Skin epidermis (tissue), 12 donors: ENCODE data around the gene GPN1.
"Not testable (repeated sequence)": the region's sequence is repeated elsewhere in the genome, so short reads cannot be mapped to it uniquely, and the experiment has no call there.

ENCODE experiments used
- H3K27ac ChIP-seq, 21 experiments: fragments of 200-600 bp; sonication (generic) in 11 of 21; one replicate each; pipeline ENCODE4 v1.5.0; 2020; ENCODE audit warnings: mild to moderate bottlenecking in 3 of 21, inconsistent platforms in 2 of 21, moderate library complexity in 2 of 21
- H3K4me3 ChIP-seq, 7 experiments: fragments of 200-600 bp; sonication (generic) in 2 of 7; one replicate each; pipeline ENCODE4 v1.5.0; 2020; ENCODE audit warnings: inconsistent platforms in 2 of 7, mild to moderate bottlenecking in 2 of 7, moderate library complexity in 1 of 7

GPN1 gene

DNA sequence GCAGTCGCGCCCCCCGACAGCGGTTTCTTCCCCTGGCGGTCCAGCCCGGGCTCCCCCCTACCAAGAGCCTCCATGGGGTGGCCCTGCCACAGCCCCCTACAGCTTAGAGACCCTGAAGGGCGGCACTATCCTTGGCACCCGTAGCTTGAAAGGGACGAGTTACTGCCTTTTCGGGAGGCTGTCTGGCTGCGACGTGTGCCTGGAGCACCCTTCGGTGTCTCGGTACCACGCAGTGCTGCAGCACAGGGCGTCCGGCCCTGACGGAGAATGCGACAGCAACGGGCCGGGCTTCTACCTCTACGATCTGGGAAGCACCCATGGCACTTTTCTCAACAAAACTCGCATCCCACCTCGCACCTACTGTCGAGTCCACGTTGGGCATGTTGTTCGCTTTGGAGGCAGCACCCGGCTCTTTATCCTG lies 35.3 kb downstream of the GPN1 start:
- peak overlapping the region; percentile 23 to 96 (median 89) for H3K27ac ChIP-seq
- peak overlapping the region; percentile 61 to 93 (median 69) for H3K4me3 ChIP-seq

DNA sequence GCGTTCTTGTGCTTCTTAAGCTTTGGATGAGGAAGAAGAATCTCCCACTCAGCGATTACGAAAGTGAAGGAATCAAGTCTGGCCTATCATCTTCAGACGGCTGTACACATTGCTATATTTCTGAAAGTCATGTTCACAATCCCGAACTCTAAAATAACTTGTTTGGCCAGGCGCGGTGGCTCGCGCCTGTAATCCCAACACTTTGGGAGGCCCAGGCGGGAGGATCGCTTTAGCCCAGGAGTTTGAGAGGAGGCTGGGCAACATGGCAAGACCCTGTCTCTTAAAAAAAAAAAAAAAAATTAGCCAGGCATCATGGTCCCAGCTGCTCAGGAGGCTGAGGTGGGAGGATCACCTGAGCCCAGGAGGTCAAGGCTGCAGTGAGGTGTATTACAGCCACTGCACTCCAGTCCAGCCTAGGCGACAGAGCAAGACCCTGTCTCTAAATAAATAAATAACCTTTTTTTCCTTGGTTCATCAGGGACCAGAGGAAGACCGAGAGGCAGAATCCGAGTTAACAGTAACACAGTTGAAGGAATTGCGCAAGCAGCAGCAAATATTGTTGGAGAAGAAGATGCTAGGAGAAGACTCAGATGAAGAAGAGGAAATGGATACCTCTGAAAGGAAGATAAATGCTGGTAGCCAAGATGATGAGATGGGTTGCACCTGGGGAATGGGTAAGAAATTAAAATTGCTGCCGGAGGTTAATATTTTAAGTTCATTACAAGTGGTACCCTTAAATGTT lies 35.9 kb downstream of the GPN1 start:
- Histone ChIP-seq H3K4me3 (peak overlapping the region; percentile 61 to 93 (median 69)), H3K27ac (peak overlapping the region in 8 of 21 experiments; percentile 77 to 96 (median 92))

DNA sequence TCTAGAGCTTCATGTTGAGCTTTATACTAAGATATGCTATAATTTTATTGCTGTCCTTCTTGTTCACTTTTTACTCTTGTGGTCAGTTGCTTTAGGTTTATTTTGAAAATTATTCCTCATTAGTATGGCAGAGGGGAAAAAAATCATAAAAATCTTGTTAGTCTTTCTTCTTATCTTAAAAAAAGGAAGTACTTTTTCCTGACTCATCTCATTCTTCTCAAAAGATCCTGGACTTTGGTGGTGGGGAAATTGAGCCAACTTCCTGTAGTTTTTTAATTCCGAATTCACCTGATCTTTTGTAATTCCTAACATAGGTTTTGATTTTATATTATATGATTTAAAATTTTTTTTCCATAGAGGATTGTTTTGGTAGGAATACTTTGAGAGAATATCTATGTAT lies 38.6 kb downstream of the GPN1 start:
- Histone ChIP-seq H3K27ac (no peak overlapping the region), H3K4me3 (no peak overlapping the region)

DNA sequence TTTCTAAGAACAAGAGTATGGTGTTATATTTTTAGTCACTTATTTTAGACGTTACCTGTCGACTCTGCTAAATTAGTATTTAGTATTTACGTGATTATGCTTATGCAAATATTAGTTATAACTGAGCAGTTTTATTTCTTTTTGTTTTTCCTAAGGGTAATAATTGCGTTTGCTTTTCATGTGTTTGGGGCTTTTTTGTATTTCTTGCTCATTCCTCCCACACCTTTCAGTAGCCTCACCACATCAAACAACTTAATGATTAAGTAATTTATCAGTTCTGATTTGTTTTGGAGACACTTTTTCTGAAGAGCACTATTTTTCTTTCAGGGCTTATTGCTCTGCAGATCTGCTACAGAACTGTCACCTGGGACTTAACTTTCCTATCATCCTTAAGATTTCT lies 42.4 kb downstream of the GPN1 start:
- Histone ChIP-seq H3K27ac (no peak overlapping the region), H3K4me3 (no peak overlapping the region)

DNA sequence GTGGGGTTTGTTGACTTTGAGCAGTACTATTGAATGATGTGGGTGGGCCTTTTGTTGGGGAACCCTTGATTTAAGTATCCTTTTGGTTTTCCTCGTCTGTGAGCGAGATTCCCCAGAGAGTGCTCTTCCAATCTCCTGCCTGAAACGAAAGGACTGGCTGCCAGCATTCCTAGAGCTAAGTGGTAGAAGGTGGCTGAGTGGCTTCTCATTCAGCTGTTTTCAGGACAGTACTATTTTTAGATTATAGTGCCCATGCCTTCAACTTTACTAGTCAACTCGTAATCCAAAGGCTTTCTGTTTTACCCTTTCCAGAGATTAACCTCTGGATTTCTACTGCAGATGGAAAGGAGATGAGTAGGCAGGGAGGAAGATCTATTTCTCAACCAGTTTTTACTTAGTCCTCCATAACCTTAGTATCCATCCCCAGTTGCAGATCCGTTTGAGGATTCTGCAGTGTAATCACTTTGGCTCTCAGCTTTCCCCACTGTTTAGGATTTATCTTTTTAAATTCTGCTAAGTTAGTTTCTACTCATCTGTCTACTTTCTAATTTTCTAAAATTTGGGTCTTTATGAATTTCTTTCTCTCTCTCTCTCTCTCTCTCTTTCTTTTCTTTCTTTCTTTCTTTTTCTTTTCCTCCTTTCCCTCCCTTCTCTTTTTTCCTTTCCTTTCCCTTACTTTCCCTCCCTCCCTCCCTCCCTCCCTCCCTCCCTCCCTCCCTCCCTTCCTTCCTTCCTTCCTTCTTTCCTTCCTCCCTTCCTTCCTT lies 44.1 kb downstream of the GPN1 start:
- no peak overlapping the region for H3K4me3 ChIP-seq

DNA sequence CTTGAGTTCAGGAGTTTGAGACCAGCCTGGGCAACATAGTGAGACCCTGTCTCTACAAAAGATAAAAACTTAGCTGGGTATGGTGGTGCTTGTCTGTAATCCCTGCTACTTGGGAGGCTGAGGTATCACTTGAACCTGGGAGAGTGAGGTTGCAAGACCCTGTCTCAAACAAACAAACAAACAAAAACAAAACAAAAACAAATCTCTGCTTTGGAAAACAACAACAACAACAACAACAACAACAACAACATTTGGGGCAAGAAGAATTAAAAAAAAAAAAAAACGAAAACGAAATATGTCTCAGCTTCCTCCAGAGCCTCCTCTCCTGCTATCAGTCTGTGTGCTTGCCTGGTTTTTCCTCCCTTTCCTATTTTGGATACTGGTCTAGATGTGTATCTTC lies 51.7 kb downstream of the GPN1 start:
- peak overlapping the region in 5 of 21 experiments; percentile 47 to 75 (median 71) for H3K27ac ChIP-seq
- no peak overlapping the region for H3K4me3 ChIP-seq

More for the DNA sequence above, 44.1 kb downstream of the GPN1 start:
- H3K27ac ChIP-seq = no peak overlapping the region

DNA sequence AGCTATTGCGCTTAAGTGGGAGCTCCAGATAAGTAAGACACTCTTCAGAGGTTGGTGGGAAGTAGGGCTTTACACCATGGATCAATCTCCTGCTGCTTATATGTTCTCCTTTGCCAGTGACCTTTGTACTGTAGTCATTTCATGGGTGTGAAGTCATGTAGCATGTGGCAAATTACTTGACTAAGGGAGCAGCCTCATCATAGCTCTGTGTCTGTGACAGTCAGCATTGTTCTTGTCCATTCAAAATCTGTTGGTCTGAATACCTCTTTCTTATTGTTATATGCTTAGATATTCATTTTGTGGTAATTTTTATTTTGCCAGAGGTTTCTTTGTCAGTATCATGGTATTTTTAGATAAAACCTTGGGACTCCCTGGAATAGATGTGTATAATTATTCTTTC lies 53.0 kb downstream of the GPN1 start:
- peak overlapping the region in 12 of 21 experiments; percentile 5 to 75 (median 42) for H3K27ac ChIP-seq
- H3K4me3 ChIP-seq = no peak overlapping the region

DNA sequence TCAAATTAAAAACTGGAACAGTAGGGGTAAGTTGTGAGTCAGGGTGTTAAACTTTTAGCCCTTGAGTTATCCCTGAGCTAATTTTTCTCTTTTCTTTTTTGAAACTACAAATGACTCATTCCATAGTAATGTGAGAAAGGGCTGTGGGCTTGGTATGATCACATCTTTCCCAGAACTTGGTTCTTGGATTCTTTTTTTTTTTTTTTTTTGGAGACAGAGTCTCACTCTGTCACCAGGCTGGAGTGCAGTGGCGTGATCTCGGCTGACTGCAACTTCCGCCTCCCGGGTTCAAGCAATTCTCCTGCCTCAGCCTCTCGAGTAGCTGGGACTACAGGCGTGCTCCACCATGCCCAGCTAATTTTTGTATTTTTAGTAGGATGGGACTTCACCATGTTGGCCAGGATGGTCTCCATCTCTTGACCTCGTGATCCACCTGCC lies 53.5 kb downstream of the GPN1 start:
- peak overlapping the region in 11 of 21 experiments; percentile 5 to 75 (median 65) for H3K27ac ChIP-seq
- H3K4me3 ChIP-seq = not testable (repeated sequence)

DNA sequence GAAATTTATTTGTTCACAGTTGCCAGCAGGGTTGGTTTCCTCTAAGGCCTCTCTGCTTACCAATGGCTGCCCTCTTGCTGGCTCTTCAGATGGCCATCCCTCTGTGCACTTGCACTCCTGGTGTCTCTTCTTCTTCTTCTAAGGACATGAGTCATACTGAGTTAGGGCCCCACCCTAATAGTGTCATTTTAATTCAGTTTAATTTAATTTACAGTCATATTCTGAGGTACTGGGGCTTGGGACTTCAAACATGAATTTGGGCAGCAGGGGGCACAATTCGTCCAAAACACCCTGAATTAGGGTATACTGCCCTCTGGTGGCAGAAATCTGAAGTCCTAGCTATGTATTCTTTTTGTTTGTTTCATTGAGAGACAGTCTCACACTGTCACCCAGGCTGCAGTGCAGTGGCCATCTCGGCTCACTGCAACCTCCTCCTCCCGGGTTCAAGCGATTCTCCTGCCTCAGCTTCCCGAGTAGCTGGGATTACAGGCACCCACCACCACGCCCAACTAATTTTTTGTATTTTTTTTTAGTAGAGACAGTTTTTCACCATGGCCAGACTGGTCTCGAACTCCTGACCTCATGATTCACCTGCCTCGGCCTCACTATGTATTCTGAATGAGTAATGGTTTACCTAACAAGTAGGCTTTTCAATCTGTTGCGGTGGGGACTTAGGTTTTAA lies 54.7 kb downstream of the GPN1 start:
- no peak overlapping the region for H3K4me3 ChIP-seq
- H3K27ac ChIP-seq = peak overlapping the region in 12 of 21 experiments; percentile 0 to 75 (median 52)

DNA sequence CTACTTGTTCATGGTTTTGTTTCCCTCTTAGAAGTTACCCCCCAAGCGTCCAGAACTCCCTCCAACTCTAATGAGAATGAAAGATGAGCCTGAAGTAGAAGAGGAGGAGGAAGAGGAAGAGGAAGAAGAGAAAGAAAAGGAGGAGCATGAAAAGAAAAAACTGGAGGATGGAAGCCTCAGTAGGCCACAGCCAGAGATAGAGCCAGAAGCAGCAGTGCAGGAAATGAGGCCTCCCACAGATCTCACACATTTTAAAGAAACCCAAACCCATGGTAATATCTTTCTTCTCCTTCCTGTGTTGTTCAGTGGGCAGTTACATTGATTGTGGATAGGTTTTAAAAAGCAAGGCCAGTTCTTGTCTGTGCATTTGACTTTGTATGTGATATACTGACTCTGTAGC lies 56.2 kb downstream of the GPN1 start:
- peak overlapping the region in 6 of 21 experiments; percentile 22 to 70 (median 46) for H3K27ac ChIP-seq
- not testable (repeated sequence) for H3K4me3 ChIP-seq

DNA sequence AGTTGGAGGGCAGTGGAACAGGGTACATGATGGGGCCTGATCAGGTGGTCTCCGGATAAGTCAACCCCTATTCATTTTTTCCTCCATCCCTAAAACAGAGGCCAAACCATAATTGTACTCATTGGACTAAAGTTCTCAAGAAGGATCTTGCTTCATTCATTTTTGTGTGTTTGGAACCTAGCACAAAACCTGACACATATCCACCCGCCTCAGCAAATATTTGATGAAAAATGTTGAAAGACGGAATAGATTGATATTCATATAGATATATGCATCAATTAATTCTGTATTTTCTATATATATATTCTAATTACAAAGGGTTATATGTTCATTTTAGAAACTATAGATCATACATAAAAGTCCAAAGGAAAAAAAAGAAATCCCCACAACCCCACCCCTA lies 56.7 kb downstream of the GPN1 start:
- H3K27ac ChIP-seq = peak overlapping the region in 5 of 21 experiments; percentile 25 to 70 (median 38)
- H3K4me3 ChIP-seq = no peak overlapping the region

DNA sequence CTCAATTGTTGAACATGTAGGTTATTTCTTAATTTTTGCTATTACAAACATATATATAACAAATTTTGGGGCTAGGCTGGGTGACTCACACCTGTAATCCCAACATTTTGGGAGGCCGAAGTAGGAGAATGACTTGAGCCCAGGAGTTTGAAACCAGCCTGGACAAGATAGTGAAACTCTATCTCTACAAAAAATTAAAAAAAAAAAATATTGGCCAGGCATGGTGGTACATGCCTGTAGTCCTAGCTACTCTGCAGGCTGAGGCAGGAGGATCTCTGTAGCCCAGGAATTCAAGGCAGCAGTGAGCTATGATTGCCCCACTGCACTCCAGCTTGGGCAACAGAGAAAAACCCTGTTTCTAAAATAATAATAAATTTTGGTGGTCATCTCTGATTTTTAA lies 58.4 kb downstream of the GPN1 start:
- no peak overlapping the region for H3K4me3 ChIP-seq
- H3K27ac ChIP-seq = peak overlapping the region in 6 of 21 experiments; percentile 5 to 65 (median 37)

DNA sequence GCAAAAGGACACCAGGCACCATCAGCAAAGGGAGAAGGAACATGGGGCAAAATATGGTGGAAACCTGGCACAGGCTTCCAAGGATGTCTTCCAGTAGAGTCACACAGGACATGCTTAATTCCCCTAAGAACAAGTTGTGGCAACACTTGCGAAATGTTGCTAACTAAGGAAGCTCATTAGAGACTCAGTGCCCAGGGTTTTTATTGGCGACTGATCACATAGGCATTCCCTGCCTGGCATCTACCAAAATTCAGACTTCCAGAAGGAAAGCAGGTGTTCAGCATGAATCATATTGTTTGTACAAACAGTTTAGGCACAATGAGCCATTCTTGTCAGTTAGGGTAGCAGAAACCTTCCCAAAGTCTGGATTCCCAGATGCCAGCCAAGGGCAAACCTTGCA lies 60.6 kb downstream of the GPN1 start:
- H3K27ac ChIP-seq = peak overlapping the region in 1 of 21 experiments; percentile 34
- H3K4me3 ChIP-seq = no peak overlapping the region

DNA sequence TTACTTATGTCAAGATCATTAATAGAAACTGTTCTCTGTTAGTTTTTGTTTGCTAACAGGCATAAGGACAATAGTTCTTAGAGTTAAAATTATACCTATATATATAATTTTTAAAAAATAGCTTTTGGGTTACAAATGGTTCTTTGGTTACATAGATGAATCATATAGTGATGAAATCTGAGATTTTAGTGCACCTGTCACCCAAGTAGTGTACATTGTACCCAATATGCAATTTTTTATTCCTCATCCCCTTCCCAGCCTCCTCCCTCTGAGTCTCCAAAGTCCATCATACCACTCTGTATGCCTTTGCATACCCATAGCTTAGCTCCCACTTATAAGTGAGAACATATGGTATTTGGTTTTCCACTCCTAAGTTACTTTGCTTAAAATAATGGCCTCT lies 61.2 kb downstream of the GPN1 start:
- H3K27ac ChIP-seq = peak overlapping the region in 2 of 21 experiments; percentile 31 to 34
- no peak overlapping the region for H3K4me3 ChIP-seq

DNA sequence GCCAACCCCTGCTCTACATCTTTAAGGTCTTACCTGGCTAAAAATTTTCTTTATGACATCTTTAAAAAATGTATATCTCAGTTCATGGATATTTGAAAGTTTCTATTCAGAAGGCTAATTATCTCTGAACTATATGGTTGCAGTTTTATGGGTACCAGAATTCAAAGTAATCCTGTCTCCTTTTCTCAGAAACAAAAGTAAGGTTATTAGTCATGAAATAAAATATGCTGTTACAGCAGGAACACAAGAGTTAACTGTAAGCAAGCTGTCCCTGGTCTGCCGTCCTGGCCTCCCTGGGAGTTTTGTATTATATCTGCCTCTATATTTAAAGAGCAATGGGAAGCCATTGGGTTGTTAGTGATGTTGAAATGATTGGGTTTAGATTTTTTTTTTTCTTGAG lies 68.8 kb downstream of the GPN1 start:
- H3K4me3 ChIP-seq = no peak overlapping the region
- H3K27ac ChIP-seq = no peak overlapping the region
